ENCODE data around the gene MCCD1. TPM values are rescaled to one million over a fixed set of nuclear protein-coding genes. Genes with fewer than 3 reads are reported as not detected.

The MCCD1 gene
- total RNA-seq, 1 experiment from 2014 or later: not detected

Other genes with a start within 250 kb of the MCCD1 start
- gene HLA-B, start 171.8 kb upstream of the MCCD1 start, total RNA-seq (2014; rRNA removed; shearing (Covaris generic)): 9.0 and 25.4 TPM in 2 replicates
- gene MICA, start 125.4 kb upstream of the MCCD1 start, total RNA-seq (2014; rRNA removed; shearing (Covaris generic)): 40.3 and 44.1 TPM in 2 replicates
- gene MICB, start 30.8 kb upstream of the MCCD1 start, total RNA-seq (2014; rRNA removed; shearing (Covaris generic)): 15.0 and 18.3 TPM in 2 replicates
- gene DDX39B, start 13.0 kb downstream of the MCCD1 start, total RNA-seq (2014; rRNA removed; shearing (Covaris generic)): 771 and 792 TPM in 2 replicates
- gene ATP6V1G2, start 17.6 kb downstream of the MCCD1 start, total RNA-seq (2014; rRNA removed; shearing (Covaris generic)): 3.8 and 4.9 TPM in 2 replicates
- 19.8 and 24.9 TPM in 2 replicates for gene NFKBIL1, start 18.6 kb downstream of the MCCD1 start, total RNA-seq (2014; rRNA removed; shearing (Covaris generic))
- not detected in 2 replicates for gene LTA, start 43.3 kb downstream of the MCCD1 start, total RNA-seq (2014; rRNA removed; shearing (Covaris generic))
- gene TNF, start 46.6 kb downstream of the MCCD1 start, total RNA-seq (2014; rRNA removed; shearing (Covaris generic)): 0.14 TPM in 1 of 2 replicates, not detected in the other
- 0.51 TPM in 1 of 2 replicates, not detected in the other for gene LTB, start 53.5 kb downstream of the MCCD1 start, total RNA-seq (2014; rRNA removed; shearing (Covaris generic))
- gene LST1, start 57.3 kb downstream of the MCCD1 start, total RNA-seq (2014; rRNA removed; shearing (Covaris generic)): not detected in 2 replicates
- not detected in 2 replicates for gene NCR3, start 64.0 kb downstream of the MCCD1 start, total RNA-seq (2014; rRNA removed; shearing (Covaris generic))
- gene AIF1, start 86.3 kb downstream of the MCCD1 start, total RNA-seq (2014; rRNA removed; shearing (Covaris generic)): 36.6 and 57.5 TPM in 2 replicates
- gene PRRC2A, start 91.8 kb downstream of the MCCD1 start, total RNA-seq (2014; rRNA removed; shearing (Covaris generic)): 62.1 and 62.4 TPM in 2 replicates
- gene BAG6, start 123.7 kb downstream of the MCCD1 start, total RNA-seq (2014; rRNA removed; shearing (Covaris generic)): 257 and 311 TPM in 2 replicates
- 2.3 and 3.6 TPM in 2 replicates for gene APOM, start 126.9 kb downstream of the MCCD1 start, total RNA-seq (2014; rRNA removed; shearing (Covaris generic))
- gene C6orf47, start 131.8 kb downstream of the MCCD1 start, total RNA-seq (2014; rRNA removed; shearing (Covaris generic)): 12.4 and 16.2 TPM in 2 replicates
- gene GPANK1, start 136.0 kb downstream of the MCCD1 start, total RNA-seq (2014; rRNA removed; shearing (Covaris generic)): 24.9 and 31.6 TPM in 2 replicates
- 105 and 107 TPM in 2 replicates for gene CSNK2B, start 137.1 kb downstream of the MCCD1 start, total RNA-seq (2014; rRNA removed; shearing (Covaris generic))
- gene LY6G5B, start 141.0 kb downstream of the MCCD1 start, total RNA-seq (2014; rRNA removed; shearing (Covaris generic)): 2.0 TPM in 1 of 2 replicates, not detected in the other
- not detected in 2 replicates for gene LY6G5C, start 152.1 kb downstream of the MCCD1 start, total RNA-seq (2014; rRNA removed; shearing (Covaris generic))
- gene ABHD16A, start 174.4 kb downstream of the MCCD1 start, total RNA-seq (2014; rRNA removed; shearing (Covaris generic)): 43.9 and 47.3 TPM in 2 replicates
- 1.1 TPM in 1 of 2 replicates, not detected in the other for gene LY6G6F, start 177.9 kb downstream of the MCCD1 start, total RNA-seq (2014; rRNA removed; shearing (Covaris generic))
- gene LY6G6D, start 186.4 kb downstream of the MCCD1 start, total RNA-seq (2014; rRNA removed; shearing (Covaris generic)): not detected in 2 replicates
- gene LY6G6C, start 192.8 kb downstream of the MCCD1 start, total RNA-seq (2014; rRNA removed; shearing (Covaris generic)): not detected in 2 replicates
- gene MPIG6B, start 194.4 kb downstream of the MCCD1 start, total RNA-seq (2014; rRNA removed; shearing (Covaris generic)): not detected in 2 replicates
- gene DDAH2, start 200.3 kb downstream of the MCCD1 start, total RNA-seq (2014; rRNA removed; shearing (Covaris generic)): 141 and 183 TPM in 2 replicates
- gene CLIC1, start 207.6 kb downstream of the MCCD1 start, total RNA-seq (2014; rRNA removed; shearing (Covaris generic)): 868 and 869 TPM in 2 replicates
- 3.2 and 7.1 TPM in 2 replicates for gene MSH5, start 211.0 kb downstream of the MCCD1 start, total RNA-seq (2014; rRNA removed; shearing (Covaris generic))
- 13.0 and 15.4 TPM in 2 replicates for gene SAPCD1, start 233.7 kb downstream of the MCCD1 start, total RNA-seq (2014; rRNA removed; shearing (Covaris generic))
- 0.78 and 1.7 TPM in 2 replicates for gene VWA7, start 248.4 kb downstream of the MCCD1 start, total RNA-seq (2014; rRNA removed; shearing (Covaris generic))